ENCODE measurements around the gene ANAPC4.
A peak's percentile ranks its signal among the peaks of the same experiment; 100 is the strongest.

Gene ANAPC4

DNA sequence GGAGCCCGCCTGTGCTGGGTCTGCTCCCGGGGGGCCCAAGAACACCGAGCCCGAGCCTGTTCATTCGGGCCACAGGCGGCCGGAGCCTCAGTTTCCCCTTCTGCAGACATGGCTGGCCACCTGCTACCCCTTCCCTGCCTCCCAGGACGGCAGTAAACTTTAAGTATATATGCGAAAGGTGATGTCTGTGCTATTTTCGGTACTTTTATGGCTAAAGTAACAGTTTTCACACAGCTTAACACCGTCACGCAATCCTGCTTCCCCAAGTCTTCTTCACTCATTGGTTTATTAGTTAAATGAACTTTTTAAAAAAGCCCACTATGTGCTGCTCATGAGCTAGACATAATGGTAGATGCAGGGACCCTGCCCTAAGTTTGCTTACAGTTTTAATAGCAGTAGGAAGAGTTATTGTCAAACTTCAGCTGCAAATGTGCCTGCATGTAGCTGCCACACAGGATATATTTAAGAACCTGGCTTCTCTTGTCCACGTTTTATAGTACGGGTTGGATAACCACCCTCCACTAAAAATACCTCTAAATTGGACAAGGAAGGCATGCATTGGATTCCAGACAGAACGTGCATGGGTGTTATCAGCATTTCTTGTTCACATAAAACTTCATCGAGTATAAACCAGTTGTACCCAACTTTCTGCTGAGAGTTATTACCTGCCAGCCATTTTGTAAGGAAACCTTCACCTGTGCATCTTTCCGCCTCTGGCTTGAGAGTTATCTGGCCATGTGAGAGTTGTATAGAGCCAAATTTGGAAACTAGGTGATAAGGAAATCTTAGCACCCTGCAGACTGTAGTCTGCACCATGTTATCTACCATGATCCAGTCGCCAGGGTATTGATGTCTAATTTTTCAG, 741 bp downstream of the ANAPC4 start:
- DNase-seq, result no peak

DNA sequence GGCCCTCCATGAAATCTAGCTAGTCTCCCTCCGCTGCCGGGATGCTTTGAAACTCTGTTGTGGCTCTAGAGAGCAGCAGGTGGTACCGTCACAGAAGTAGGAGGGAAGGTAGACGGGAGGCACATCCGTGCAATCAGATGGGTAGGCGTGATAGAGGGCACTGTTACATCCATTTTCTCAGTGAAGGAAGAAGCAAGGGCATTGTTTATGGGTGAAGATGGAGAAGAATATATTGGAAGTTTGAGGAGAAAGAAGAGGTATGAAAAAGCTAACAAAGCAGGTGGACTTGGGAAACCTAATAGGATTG, 1.3 kb downstream of the ANAPC4 start:
- no peak for DNase-seq

DNA sequence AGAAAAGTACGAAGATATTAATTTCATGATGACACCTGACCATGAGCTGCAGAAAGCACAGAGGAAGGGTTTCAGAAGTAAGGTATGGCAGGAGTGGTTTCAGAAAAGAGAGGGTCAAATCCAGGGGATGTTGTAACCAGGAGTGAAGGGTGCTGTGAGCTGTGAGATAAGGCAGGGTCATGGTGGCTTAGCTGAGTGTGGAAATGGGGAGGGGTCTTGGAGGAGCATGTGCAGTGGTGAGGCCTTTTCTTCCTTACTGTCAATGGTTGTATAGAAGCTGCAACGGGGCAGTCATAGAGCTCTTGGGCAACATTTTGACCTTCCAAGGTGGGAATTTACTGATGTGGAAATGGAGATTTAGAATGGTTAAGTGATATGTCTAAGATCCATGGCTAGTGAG, 2.5 kb downstream of the ANAPC4 start:
- no peak for DNase-seq

DNA sequence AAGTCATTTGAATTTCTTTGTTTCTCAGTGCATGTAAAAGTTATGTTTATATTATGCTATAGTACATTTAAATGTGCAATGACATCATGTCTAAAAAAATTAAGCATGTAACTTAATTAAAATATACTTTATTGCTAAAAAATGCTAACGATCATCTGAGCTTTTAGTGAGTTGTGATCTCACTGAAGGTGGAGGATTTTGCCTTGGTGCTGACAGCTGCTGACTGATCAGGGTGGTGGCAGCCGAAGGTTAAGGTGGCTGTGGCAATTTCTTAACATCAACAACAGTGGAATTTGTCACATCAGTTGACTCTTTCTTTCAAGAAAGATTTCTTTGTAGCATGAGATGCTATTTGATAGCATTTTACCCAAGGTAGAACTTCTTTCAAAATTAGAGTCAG, 6.6 kb downstream of the ANAPC4 start:
- DNase-seq, result no peak

DNA sequence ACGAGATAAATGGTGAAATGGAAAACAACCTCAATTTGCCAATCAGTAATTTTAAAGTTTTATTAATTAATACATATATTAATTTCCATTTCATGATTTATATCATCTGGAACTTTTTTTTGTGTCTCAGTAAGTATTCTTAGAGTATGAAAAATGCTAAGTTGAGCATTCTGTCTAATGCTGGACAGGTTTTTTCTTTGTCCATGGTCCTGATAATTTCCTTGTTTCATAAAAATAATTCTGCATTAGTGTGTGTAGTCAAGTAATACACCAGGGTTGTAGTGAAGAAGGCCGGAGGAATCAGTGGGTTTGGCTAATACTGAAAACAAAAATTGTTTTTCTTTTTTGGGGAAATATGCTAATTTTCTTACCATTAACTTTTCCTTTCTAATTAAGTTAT, 9.9 kb downstream of the ANAPC4 start:
- DNase-seq, result no peak

DNA sequence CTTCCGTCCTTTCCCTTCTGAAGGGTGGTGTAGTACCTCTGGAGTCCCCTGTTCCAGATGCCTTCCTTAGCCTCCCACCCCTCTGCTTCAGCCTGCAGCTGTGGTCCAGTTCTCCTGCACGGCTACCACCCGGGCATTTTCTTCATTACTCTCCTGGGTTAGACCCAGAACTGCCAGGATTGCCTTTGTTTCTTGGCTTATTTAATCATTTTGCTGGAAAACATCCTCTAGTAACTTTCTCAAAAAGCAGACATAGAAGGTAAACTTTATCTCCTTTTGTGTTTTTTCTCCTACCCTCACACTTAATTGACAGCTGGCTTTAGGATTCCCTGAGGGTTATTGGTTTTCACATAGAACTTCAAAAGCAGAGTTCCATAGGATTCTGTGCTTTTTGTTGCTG, 20.2 kb downstream of the ANAPC4 start:
- no peak for DNase-seq

DNA sequence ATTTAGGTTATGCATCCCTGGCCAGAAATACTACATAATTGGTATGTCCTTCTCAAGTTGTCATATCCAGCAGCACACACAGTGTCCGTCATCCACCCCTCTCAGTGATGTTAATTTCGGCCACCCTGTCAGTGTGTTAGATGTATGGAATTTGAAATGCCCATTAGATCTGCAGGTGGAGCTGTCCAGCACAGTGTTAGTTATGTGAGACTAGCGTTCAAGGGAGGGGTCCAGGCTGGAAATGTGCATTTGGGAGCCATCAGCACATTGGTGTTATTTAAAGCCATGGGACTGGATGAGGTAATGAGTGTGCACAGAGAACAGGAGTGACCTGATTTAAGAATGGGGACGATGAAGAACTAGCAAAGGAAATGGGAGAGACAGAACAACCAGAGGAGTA, 22.4 kb downstream of the ANAPC4 start:
- DNase-seq, result no peak

DNA sequence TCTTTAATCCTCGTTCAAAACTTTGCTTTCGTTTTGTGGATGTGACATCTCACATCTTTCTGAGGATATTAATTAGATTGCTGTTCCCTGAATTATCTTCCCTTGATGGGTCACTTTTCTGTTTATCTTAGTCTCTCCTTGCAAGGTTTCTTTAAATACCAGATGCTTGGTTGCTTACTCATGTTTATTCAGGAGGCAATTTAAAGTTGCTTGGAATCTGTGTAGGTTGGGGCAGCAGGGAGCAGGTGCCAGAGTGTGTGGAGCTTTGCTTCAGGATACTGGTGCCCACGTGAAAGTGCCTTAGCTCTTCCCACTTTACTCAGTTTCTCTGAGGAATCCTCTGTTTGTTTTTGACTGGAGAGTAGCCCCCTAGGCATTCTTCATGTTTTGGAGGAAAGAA, 24.0 kb downstream of the ANAPC4 start:
- no peak for DNase-seq

DNA sequence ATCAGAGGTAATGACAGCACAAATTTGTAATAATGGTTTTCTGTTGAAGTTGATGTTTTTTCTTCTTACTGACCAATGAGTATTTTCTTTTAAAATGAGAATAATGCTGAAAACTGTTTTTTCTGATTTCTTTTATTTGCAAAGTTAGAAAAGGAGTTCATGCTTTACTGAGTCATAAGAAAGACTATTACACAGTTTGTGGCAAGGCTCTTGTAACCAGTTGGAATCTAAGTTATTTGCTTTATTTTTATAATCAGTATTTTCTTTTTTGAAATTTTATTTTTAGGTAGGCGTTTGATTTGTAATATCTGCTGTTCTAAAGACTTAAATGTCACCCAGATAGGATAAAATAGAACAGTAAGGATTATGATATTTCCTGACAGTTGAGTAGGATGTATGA, 25.5 kb downstream of the ANAPC4 start:
- DNase-seq, result no peak

DNA sequence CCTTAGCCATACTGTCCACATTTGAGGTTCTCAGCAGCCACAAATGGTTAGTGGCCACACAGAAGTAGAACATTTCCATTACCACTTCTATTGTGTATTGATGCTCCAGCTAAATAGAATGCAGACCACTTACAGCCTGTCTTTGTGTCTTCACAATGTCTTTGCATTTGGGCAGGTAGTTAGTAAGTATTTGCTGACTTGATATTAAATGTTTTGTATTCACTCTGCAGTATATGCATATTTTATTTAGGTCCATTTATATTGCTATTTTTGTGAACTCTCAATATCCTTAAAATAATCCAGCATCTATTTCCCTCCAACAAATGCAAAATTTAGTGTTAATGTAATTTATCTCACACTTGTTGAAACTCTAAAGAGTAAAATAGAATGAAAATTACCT, 26.6 kb downstream of the ANAPC4 start:
- DNase-seq, result no peak

DNA sequence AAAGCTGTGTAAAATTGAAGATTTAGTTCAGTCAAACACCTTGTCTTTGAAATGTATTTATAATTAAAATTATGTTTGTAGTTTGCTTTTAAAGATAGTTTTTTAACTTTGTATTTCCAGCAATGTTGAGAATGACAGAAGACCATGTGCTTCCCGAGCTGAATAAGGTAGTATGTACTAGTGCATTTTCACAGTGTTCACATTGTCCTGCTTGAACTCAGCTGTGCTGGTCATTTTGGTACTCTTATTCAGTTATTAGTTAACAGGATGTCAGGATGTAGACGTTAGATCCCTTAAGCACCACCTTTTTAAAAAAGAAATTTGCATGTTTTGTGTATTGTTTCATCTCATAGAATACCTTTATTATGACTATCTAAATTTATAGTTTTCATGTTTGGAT, 28.4 kb downstream of the ANAPC4 start:
- DNase-seq, result no peak

DNA sequence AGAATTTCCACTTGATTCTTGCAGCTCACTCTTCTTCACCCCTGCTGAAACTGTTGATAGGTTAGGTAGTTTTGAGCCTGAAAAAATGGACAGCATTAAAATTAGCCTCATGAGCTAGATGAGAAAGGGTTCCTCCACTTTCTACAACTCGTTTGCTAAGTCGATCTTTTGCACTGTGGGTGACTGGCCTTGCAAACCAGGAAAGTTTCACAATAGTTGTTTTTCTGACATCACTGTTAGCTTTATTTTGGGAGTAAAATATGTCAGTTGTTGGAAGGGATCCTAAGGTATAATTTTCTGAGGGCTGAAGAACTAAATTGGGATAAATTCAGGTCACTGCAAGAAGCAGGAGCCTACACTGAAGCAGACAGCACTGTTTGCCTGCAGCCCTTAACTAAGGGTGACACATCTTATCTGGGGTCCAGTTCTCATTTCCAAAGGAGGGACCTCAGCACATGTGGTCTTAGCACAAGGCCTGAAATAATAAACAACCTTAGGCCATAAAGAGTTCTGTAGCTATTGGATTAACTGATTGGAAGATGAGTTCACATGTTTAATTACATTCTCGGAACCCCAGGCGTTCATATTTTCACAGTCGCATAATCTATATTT, 29.1 kb downstream of the ANAPC4 start:
- DNase-seq, result no peak

DNA sequence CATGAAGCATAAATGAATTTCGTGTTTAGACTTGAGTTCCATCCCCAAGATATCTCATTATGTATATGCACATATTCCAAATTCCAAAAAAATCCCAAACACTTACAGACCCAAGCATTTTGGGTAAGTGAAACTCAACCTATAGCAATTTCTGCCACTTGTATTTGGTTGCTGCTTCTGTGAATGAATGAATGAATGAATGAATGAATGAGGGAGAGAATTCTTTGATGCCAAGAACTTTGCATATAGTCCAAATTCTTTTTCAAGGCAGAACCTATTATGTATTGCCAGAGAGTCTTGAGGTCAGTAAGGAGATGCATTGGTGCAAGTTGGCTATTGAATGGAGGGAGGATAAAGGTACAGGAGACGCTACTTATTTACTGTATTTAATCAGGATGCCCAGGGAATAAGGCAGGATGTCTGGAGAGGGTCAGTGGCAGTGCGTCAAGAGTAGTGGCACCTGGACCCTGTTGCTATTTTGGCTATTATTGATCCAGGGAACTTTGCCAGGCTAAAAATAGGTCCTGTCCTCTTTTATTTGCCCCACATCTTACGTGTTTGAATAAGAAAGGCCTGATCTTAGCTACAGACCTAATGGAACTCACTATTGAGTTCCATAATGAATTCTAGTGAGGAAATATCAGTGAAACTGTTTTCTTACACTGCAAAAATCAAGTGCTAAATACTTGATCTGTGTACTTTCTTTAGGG, 33.9 kb downstream of the ANAPC4 start:
- DNase-seq, result no peak

DNA sequence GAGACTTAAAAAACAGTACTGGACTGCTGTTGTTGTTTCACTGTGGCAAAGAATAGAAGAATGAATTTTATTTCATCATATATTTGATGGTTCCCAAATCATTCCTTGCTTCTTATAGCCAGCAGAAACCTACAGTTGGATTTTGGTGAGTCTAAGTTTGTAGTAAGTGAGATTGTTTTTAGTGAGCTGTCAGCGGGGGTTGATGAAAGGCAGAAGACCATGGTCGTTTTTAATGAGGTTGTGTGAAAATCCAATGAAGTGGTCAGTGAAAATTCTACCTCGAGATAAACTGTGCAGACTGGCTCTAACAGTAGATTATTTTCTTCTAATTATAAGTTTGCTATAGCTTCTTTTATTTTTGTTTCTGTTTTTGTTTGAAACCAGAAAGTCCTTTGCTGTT, 36.2 kb downstream of the ANAPC4 start:
- DNase-seq, result no peak

DNA sequence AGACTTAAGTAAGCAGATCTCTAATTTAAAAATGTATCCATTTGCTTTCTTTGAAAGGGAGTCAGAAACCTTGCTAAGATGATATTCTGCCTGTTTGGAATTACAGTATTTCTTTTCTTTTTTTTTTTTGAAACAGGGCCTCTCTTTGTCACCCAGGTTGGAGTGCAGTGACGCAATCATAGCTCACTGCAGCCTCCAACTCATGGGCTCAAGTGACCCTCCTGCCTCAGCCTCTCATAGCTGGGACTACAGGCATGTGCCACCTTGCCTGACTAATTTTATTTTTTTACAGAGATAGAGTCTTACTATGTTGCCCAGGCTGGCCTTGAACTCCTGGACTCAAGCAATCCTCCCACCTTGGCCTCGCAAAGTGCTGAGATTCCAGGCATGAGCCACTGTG, 40.0 kb downstream of the ANAPC4 start:
- DNase-seq, result no peak

DNA sequence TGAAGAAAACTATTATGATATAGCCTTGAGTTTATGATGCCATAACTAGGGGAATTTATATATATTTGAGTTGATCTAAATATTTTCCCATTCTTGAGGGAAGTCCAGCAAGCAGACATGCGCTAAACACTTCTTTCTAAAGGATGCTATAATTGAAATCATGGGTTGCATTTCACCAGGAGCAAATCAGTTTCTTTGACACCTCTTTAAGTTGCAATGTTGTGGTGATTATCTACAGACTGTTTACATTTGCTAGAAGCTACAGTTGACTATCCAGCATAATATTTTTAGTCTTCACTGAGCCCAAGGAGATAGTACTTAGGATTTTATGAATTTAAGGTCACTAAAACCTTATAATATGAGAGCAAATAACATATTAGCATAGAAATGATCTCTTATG, 43.9 kb downstream of the ANAPC4 start:
- DNase-seq, result no peak

DNA sequence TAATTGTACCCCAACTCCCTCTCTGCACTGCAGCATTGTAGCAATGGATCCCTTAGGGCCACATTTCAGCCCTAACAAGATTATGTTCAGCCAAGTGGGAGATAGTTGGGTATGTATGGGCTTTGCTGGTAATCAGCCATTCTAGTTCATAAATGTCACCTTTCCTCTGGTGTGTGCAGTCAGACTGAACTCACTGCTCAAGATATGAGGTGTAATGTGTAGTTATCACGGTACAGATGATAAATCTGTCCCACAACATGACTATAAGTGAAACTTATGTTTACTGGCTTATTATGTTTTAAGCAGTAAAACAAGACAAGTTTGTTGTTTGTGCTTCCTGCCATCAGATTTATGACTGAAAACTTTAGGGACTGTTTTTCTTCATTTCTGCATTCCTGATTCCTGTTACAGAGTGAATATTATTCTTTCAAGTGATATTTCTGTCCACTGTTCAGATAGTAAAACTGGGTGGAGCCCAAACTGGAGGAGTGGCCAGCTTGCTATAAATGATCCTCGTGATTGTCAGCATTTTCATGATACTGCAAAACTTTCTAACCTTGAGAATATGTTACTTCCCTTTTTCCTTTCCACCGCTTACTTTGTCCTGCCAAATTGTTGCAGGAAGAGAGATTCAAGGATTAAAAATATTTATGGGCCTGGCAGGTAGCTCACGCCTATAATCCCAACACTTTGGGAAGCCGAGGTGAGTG, 44.9 kb downstream of the ANAPC4 start:
- DNase-seq, result no peak

DNA sequence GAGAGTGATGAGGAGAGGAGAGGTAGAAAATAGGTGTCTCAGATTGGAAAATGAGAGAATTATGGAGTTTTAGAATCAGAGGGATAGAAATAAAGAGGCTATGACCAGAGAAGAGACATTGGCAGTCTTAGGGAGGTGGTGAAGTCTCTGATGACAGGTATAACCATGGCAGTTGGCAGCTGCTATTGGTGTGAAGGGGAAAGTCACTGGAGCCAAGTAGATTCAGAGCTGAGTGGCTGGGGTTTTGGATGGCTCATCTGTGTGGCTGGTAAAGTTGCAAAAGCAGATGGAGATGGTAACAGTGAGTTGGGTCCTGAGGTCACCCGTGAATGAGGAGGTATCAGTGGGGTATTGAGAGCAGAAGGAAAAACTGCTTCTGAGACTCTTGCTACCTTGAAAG, 46.5 kb downstream of the ANAPC4 start:
- no peak for DNase-seq

DNA sequence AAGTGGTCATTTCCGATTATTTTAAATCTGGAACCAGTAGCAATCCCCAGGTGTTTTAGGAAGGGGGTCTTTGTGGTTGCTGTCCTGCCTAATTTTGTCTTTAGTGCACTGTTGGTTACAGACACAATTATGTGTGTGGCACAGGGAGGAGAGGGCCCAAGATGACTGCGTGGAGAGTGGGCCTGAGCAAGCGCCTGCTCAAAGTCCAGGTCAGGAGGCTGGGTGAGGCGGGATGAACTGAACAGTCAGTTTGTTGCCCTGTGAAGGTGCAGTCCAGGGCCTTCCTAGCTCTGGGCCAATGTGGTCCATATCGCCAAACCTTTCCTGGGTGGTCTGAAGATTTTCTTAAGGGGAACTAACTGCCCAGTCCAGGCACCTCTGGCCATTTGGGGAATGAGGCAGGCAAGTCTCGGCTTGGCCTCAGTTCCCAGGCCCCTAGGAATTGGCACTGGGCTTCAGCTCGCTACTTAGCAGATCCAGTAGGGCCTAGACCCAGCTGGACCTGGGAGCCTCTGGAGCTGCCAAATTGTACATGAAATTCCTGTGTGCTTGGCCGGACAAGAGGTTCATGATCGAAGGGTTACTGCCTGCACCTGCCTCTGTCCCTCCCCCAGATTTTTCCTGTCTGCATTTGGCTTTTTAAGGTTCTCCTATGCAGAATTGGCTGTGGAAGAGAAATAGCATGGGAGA, 47.6 kb downstream of the ANAPC4 start:
- DNase-seq, result peak; percentile 47

DNA sequence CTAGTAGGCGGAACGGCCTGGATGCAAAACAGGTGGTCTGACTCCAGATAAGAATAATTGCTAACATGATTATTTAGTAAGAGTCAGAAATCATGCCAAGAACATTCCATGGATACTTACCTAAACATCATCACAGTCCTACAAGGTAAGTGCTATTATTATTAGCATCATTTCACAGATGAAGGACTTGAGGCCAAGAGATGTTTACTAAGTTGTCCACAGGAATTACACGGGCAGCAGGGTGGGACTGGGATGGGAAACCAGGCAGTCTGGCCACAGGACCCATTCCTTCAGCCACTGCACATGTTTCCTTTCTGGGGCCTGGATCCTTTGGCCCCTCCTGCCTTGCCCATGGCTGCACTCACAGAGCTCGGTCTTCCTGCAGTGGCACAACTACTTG, 48.3 kb downstream of the ANAPC4 start:
- no peak for DNase-seq

DNA sequence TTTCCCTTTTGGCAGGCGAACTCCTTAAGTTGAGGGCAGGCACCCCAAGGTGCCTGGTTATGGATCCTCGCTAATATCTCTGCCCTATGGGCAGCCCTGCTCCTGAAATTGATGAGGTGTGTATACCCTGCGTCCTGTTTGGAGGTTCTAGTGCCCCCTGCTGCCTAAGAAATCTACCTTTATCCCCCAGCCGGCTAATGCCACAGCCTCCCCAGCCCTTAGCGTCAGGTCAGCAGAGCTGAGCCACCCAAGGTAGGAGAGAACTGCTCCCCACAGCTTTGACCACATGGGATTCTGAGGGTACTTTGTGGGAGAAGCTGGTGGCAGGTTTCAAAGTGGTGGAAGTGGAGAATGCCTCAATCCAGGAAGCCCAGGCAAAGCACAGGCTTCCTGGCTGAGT, 50.8 kb downstream of the ANAPC4 start:
- no peak for DNase-seq

DNA sequence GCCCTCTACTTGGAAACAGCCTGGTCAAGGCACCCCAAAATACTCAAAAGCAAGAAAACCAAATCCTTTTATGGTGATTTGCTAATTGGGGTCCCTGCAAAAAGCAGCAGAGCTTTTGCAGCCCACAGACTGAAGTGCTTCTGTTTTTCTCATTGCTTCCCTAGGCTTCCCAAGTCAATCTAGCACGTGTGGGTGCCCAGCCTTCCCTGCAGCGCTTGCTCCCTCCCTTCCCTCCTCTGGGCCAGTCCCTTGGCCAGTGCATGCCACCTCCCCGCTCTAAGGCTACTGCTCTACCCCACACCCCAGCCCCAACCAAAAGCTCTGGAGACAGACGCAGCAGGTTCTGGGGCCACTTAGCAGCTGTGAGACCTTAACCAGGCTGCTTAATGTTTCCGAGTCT, 53.6 kb downstream of the ANAPC4 start:
- DNase-seq, result no peak

Measured in femur (tissue), 1 donor.